HCT116 (cell line): ENCODE results near the gene CHTOP. TPM values are rescaled to one million over a fixed set of nuclear protein-coding genes. Genes with fewer than 3 reads are reported as not detected.

Experiments used
- ATAC-seq: fragments of 200-7000 bp; cut with Tn5 transposase; 2 replicates; pipeline ENCODE4 v1.9.1; 2020; ENCODE audit warnings: mild to moderate bottlenecking, moderate library complexity
- BruUV-seq: library from RNA; stranded (reverse); fragments of 400-500 nt; replicated peaks from 2 replicates; lab custom pipeline; 2021; lab: Mats Ljungman, UMichigan
- CTCF ChIA-PET: fragments of 300-600 bp; sonication (Branson Sonifier 250); formaldehyde crosslinking; loops from one replicate; lab custom pipeline; 2021; ENCODE audit warnings: antibody characterized with exemption; lab: Charles Lee
- POLR2A ChIA-PET: fragments of 300-600, 350-600 bp; sonication (Branson Sonifier 250); formaldehyde crosslinking; loops from one replicate; lab custom pipeline; 2021; ENCODE audit warnings: antibody characterized with exemption; lab: Charles Lee
- RAD21 ChIA-PET, 2 experiments: fragments of 300-600 bp; sonication (Branson Sonifier 250); formaldehyde crosslinking; loops; one replicate each; lab custom pipeline; 2023; ENCODE audit warnings: low total read pairs in 2 of 2; ENCODE audit not compliant: uncharacterized antibody in 2 of 2, unreplicated experiment in 2 of 2, low non-redundant PET in 1 of 2; lab: Charles Lee
- DNase-seq: peaks from one replicate; pipeline ENCODE4 v3.0.0-alpha.2; 2010; ENCODE audit warnings: low read depth, low spot score
- H2AFZ ChIP-seq: fragments of 200-600 bp; shearing (Covaris generic), sonication (generic); 2 replicates; pipeline ENCODE4 v1.6.1; 2017; ENCODE audit warnings: low read depth, mixed run types, mixed read lengths, antibody characterized with exemption, low read length; ENCODE audit not compliant: poor library complexity, severe bottlenecking
- H3K27ac ChIP-seq: 2 replicates; pipeline ENCODE4 v1.5.1; 2012; ENCODE audit warnings: low read depth, low read length
- H3K27me3 ChIP-seq: fragments of 200-600 bp; sonication (generic); 2 replicates; pipeline ENCODE4 v1.6.1; 2016; ENCODE audit warnings: mixed run types, low read length, mixed read lengths; ENCODE audit not compliant: insufficient read depth
- H3K36me3 ChIP-seq, 2 experiments: fragments of 200-500 bp in 1 of 2; fragments of 200-600 bp in 1 of 2; sonication (Bioruptor generic) in 1 of 2; sonication (generic) in 1 of 2; 2 replicates each; pipeline versions ENCODE4 v1.5.1 to v1.6.1; 2014 to 2016; ENCODE audit warnings: low read length in 2 of 2, inconsistent platforms in 1 of 2, mixed read lengths in 1 of 2, mixed run types in 1 of 2; ENCODE audit not compliant: insufficient read depth in 2 of 2, control insufficient read depth in 1 of 2
- H3K4me1 ChIP-seq, 2 experiments: fragments of 200-600 bp in 1 of 2; sonication (generic) in 1 of 2; 2 replicates each; pipeline versions ENCODE4 v1.5.1 to v1.6.1; 2012 to 2017; ENCODE audit warnings: low read length in 2 of 2, inconsistent platforms in 1 of 2, mild to moderate bottlenecking in 1 of 2, mixed read lengths in 1 of 2, mixed run types in 1 of 2, moderate library complexity in 1 of 2; ENCODE audit not compliant: insufficient read depth in 2 of 2, control insufficient read depth in 1 of 2
- H3K4me2 ChIP-seq: fragments of 200-600 bp; sonication (generic); 2 replicates; pipeline ENCODE4 v1.6.1; 2017; ENCODE audit warnings: mixed run types, low read length, mixed read lengths
- H3K4me3 ChIP-seq, 2 experiments: fragments of 200-600 bp in 1 of 2; sonication (generic) in 1 of 2; replicated peaks in 1 of 2; 2 replicates each; pipeline ENCODE4 v1.5.1; 2011 to 2016; ENCODE audit warnings: low read length in 2 of 2, control low read depth in 1 of 2, low read depth in 1 of 2, mild to moderate bottlenecking in 1 of 2, mixed read lengths in 1 of 2, mixed run types in 1 of 2
- H3K79me2 ChIP-seq: fragments of 200-600 bp; sonication (generic); 2 replicates; pipeline ENCODE4 v1.6.1; 2017; ENCODE audit warnings: mild to moderate bottlenecking, mixed run types, low read length, moderate library complexity, mixed read lengths; ENCODE audit not compliant: insufficient read depth
- H3K9ac ChIP-seq: fragments of 200-600 bp; sonication (generic); 2 replicates; pipeline ENCODE4 v1.6.1; 2016; ENCODE audit warnings: low read length, mixed read lengths
- H3K9me2 ChIP-seq: fragments of 200-600 bp; sonication (generic), shearing (Covaris generic); 2 replicates; pipeline ENCODE4 v1.6.1; 2017; ENCODE audit warnings: mixed run types, mild to moderate bottlenecking, moderate library complexity; ENCODE audit not compliant: insufficient read depth
- H3K9me3 ChIP-seq, 2 experiments: fragments of 200-500 bp in 1 of 2; fragments of 200-600 bp in 1 of 2; sonication (Bioruptor generic) in 1 of 2; sonication (generic) in 1 of 2; 2 replicates each; pipeline ENCODE4 v1.6.1; 2014 to 2017; ENCODE audit warnings: low read length in 2 of 2, mixed read lengths in 2 of 2, inconsistent platforms in 1 of 2, low read depth in 1 of 2, mild to moderate bottlenecking in 1 of 2, mixed run types in 1 of 2, moderate library complexity in 1 of 2; ENCODE audit not compliant: control insufficient read depth in 1 of 2, insufficient read depth in 1 of 2
- H4K20me1 ChIP-seq: fragments of 200-600 bp; sonication (generic), shearing (Covaris generic); 2 replicates; pipeline ENCODE4 v1.6.1; 2017; ENCODE audit warnings: mixed run types, mild to moderate bottlenecking, moderate library complexity; ENCODE audit not compliant: insufficient read depth
- ELF1 ChIP-seq: IDR thresholded peaks from 2 replicates; pipeline ENCODE4 v1.6.1; 2012; ENCODE audit warnings: low read depth, borderline replicate concordance
- SIN3A ChIP-seq: IDR thresholded peaks from 2 replicates; pipeline ENCODE4 v1.6.1; 2012; ENCODE audit warnings: low read depth
- ZFX ChIP-seq: fragments of 450-650 bp; IDR thresholded peaks from 2 replicates; pipeline ENCODE4 v1.6.1; 2017
- ZNF274 ChIP-seq: fragments of 200-500 bp; sonication (Bioruptor generic); IDR thresholded peaks from 2 replicates; pipeline ENCODE4 v1.6.1; 2014; ENCODE audit warnings: mild to moderate bottlenecking, low read depth, low read length, inconsistent platforms
- intact Hi-C: fragments of 100-400 bp; cut with micrococcal nuclease; formaldehyde crosslinking; loops from 2 replicates; pipeline ENCODE4 v1.10.0; 2022
- total RNA-seq: library from RNA; stranded (reverse); gene quantifications from one replicate; pipeline ENCODE4 v1.2.1, GENCODE V29; 2021; ENCODE audit not compliant: unreplicated experiment

CHTOP gene
- total RNA-seq, 1 experiment from 2014 or later, result 110 TPM

DNA sequence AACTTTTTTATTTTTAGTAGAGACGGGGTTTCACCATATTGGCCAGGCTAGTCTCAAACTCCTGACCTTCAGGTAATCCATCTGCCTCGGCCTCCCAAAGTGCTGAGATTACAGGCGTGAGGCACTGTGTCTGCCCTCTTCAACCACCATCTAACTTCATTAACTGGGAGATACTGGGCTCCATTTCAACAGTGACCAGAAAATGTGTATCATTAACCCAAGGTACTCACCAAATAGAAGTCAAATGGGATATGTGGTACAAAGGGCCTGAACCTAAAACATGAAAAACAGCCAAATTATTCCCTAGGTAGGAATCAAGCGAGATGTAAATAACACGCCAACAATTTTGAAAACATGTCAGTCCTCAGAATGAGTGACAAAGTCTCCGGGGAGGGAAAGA, 35.7 kb downstream of the CHTOP start:
- peak overlapping the region; percentile 91 for H3K4me2 ChIP-seq
- ChIA-PET POLR2A (no interaction called here), CTCF (no interaction called here), RAD21 (no interaction called here)
- intact Hi-C loops, result loop anchor here (10.0 kb wide), 1 partner anchor 105 kb away; the partner anchor contains the start of gene SLC27A3
- peaks cover 43 to 53% of the 10 kb centered on the region in 2 experiments for H3K36me3 ChIP-seq
- DNase-seq (no peak), ATAC-seq (no peak)
- peaks cover 10 to 24% of the 10 kb centered on the region in 2 experiments for H3K4me1 ChIP-seq
- H3K9me3 ChIP-seq, result no peaks in the 10 kb centered on the region
- H3K9me2 ChIP-seq, result no peaks in the 10 kb centered on the region
- H3K27ac ChIP-seq, result 0 out of 2 replicates have a peak overlapping the region, but pooled peaks have one; percentile 5
- H4K20me1 ChIP-seq, result no peaks in the 10 kb centered on the region
- H3K9ac ChIP-seq, result peak overlapping the region; percentile 97
- no TSS peak for BruUV-seq
- H2AFZ ChIP-seq, result no peak overlapping the region
- H3K4me3 ChIP-seq, result peak overlapping the region; percentile 73 to 97
- no peak for TF ChIP-seq ELF1
- 0 out of 2 replicates have a peak, but pooled peaks have one; percentile 22 for TF ChIP-seq SIN3A
- TF ChIP-seq, all 23 proteins: peak for 1
- Histone ChIP-seq H3K79me2 (peaks cover 59% of the 10 kb centered on the region), H3K27me3 (no peaks in the 10 kb centered on the region)

DNA sequence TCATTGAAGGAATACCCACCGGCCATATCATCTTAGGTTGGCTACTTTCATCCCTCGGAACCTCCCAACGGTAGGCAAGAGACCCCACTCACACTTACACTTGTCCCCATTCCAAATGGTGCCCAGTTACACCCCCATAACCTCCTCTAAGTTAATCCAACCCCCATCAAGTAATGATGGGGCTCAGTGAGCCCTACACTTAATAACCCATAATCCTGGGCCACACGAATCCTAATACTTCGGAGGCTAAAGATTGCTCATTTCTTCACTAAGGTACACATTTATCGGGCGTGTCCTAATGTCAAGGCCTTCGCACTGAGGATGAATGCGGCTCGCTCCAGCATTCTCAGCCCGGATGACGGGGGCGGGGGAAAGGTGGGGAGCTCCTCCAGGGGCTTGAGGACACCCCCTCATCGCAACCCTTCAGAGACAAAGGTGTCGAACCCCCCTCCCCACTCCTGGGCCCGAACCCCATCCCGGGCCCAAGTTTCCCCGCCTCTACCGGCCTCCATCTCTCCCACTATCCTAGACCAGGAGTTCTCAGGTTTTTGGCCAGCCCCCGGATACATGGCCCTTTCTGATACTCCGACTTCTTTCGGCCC, 36.5 kb downstream of the CHTOP start:
- H3K36me3 ChIP-seq, result peaks cover 36 to 46% of the 10 kb centered on the region in 2 experiments
- ChIA-PET POLR2A (interaction anchor here (2.2 kb wide), 1 partner anchor 155 kb away, joined by 6 read pairs; no protein-coding TSS in a partner anchor), CTCF (no interaction called here), RAD21 (no interaction called here)
- H3K9me2 ChIP-seq, result no peaks in the 10 kb centered on the region
- no peaks in the 10 kb centered on the region for H3K9me3 ChIP-seq
- TF ChIP-seq ZFX, result peak; percentile 57; the same call in 1 of the 2 replicates
- no peak for TF ChIP-seq ZNF274
- intact Hi-C loops, result loop anchor here (10.0 kb wide), 1 partner anchor 104 kb away; the partner anchor contains the start of gene SLC27A3
- peak overlapping the region; percentile 97 for H3K9ac ChIP-seq
- H2AFZ ChIP-seq, result no peak overlapping the region
- no peaks in the 10 kb centered on the region for H4K20me1 ChIP-seq
- DNase-seq (no peak), ATAC-seq (peak; percentile 20)
- peak overlapping the region; percentile 67 for H3K27ac ChIP-seq
- H3K79me2 ChIP-seq, result peaks cover 53% of the 10 kb centered on the region
- no peaks in the 10 kb centered on the region for H3K27me3 ChIP-seq
- peak overlapping the region; percentile 73 to 97 for H3K4me3 ChIP-seq
- TSS peak; percentile 83 for BruUV-seq
- H3K4me2 ChIP-seq, result peak overlapping the region; percentile 91
- peaks cover 10 to 24% of the 10 kb centered on the region in 2 experiments for H3K4me1 ChIP-seq
